ENCODE measurements around the gene SIK2. TPM values are rescaled to one million over a fixed set of nuclear protein-coding genes. Genes with fewer than 3 reads are reported as not detected.
"Not testable (repeated sequence)": the region's sequence is repeated elsewhere in the genome, so short reads cannot be mapped to it uniquely, and the experiment has no call there.

Gene SIK2
- polyA plus RNA-seq, 3 donors: 20.5 to 30.8 (median 22.2) TPM

GRCh38 chr11:111714522-111714921 is 112.3 kb downstream of the SIK2 start:
- no peak for DNase-seq (ENCODE audit: extremely low read depth in 1 of 11, low read depth in 9 of 11, low spot score in 4 of 11)

- DNase-seq (ENCODE audit: extremely low read depth in 1 of 11, low read depth in 9 of 11, low spot score in 4 of 11): no peak
Measured at GRCh38 chr11:111715142-111715816, 113.0 kb downstream of the SIK2 start.

- DNase-seq (ENCODE audit: extremely low read depth in 1 of 11, low read depth in 9 of 11, low spot score in 4 of 11): not testable (repeated sequence)
Measured at GRCh38 chr11:111717660-111718059, 115.4 kb downstream of the SIK2 start.

- no peak for DNase-seq (ENCODE audit: extremely low read depth in 1 of 11, low read depth in 9 of 11, low spot score in 4 of 11)
Measured at GRCh38 chr11:111718436-111718835, 116.2 kb downstream of the SIK2 start.

- no peak for DNase-seq (ENCODE audit: extremely low read depth in 1 of 11, low read depth in 9 of 11, low spot score in 4 of 11)
Measured at GRCh38 chr11:111718859-111719258, 116.6 kb downstream of the SIK2 start.

GRCh38 chr11:111719379-111719778 is 117.1 kb downstream of the SIK2 start:
- DNase-seq (ENCODE audit: extremely low read depth in 1 of 11, low read depth in 9 of 11, low spot score in 4 of 11): no peak

- DNase-seq (ENCODE audit: extremely low read depth in 1 of 11, low read depth in 9 of 11, low spot score in 4 of 11): no peak
Measured at GRCh38 chr11:111720801-111721494, 118.7 kb downstream of the SIK2 start.

- DNase-seq (ENCODE audit: extremely low read depth in 1 of 11, low read depth in 9 of 11, low spot score in 4 of 11): no peak
Measured at GRCh38 chr11:111722501-111722900, 120.3 kb downstream of the SIK2 start.

GRCh38 chr11:111723595-111723994 is 121.3 kb downstream of the SIK2 start:
- DNase-seq (ENCODE audit: extremely low read depth in 1 of 11, low read depth in 9 of 11, low spot score in 4 of 11): no peak

GRCh38 chr11:111724615-111725129 is 122.4 kb downstream of the SIK2 start:
- DNase-seq (ENCODE audit: extremely low read depth in 1 of 11, low read depth in 9 of 11, low spot score in 4 of 11): no peak

GRCh38 chr11:111725621-111726020 is 123.4 kb downstream of the SIK2 start:
- DNase-seq (ENCODE audit: extremely low read depth in 1 of 11, low read depth in 9 of 11, low spot score in 4 of 11): no peak

GRCh38 chr11:111726301-111726713 is 124.1 kb downstream of the SIK2 start:
- DNase-seq (ENCODE audit: extremely low read depth in 1 of 11, low read depth in 9 of 11, low spot score in 4 of 11): no peak

- DNase-seq (ENCODE audit: extremely low read depth in 1 of 11, low read depth in 9 of 11, low spot score in 4 of 11): no peak
Measured at GRCh38 chr11:111727431-111727830, 125.2 kb downstream of the SIK2 start.

GRCh38 chr11:111729071-111729830 is 127.0 kb downstream of the SIK2 start:
- no peak for DNase-seq (ENCODE audit: extremely low read depth in 1 of 11, low read depth in 9 of 11, low spot score in 4 of 11)

GRCh38 chr11:111729831-111730311 is 127.6 kb downstream of the SIK2 start:
- DNase-seq (ENCODE audit: extremely low read depth in 1 of 11, low read depth in 9 of 11, low spot score in 4 of 11): no peak

GRCh38 chr11:111730871-111731591 is 128.8 kb downstream of the SIK2 start:
- DNase-seq (ENCODE audit: extremely low read depth in 1 of 11, low read depth in 9 of 11, low spot score in 4 of 11): no peak

GRCh38 chr11:111731821-111732220 is 129.6 kb downstream of the SIK2 start:
- DNase-seq (ENCODE audit: extremely low read depth in 1 of 11, low read depth in 9 of 11, low spot score in 4 of 11): no peak

GRCh38 chr11:111733016-111733415 is 130.8 kb downstream of the SIK2 start:
- DNase-seq (ENCODE audit: extremely low read depth in 1 of 11, low read depth in 9 of 11, low spot score in 4 of 11): no peak

- no peak for DNase-seq (ENCODE audit: extremely low read depth in 1 of 11, low read depth in 9 of 11, low spot score in 4 of 11)
Measured at GRCh38 chr11:111733611-111734088, 131.4 kb downstream of the SIK2 start.
